ENCODE data around the gene CNGA3.
"Not testable (repeated sequence)": the region's sequence is repeated elsewhere in the genome, so short reads cannot be mapped to it uniquely, and the experiment has no call there.

DNA sequence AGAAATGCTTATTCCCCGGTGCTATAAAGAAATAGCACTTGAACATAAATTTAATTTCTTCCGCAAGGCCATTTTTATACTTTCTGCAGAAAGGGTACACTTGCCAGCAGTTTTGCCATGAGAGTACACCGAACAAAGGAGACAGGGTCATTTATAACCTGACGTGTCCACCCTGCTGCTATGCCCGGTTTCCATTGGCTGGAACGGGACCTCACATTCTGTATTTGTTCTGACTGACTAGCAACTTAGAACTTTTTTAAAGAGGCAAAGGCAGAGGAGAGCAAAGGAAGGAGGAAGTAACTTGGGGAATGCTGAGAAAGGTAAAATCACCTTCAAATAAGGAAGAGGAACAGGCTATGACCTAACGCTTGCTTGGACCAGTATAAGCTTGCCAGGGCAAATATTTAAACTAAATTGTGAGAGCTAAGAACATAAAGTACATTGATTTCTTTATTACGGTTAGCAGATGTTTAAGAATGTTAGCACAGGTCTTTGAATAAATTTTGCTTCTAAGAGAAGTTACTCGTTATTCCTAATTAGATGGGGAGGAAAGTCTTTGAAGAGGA is 39.0 kb upstream of the CNGA3 start:
- TF ChIP-seq, protein P1, sequence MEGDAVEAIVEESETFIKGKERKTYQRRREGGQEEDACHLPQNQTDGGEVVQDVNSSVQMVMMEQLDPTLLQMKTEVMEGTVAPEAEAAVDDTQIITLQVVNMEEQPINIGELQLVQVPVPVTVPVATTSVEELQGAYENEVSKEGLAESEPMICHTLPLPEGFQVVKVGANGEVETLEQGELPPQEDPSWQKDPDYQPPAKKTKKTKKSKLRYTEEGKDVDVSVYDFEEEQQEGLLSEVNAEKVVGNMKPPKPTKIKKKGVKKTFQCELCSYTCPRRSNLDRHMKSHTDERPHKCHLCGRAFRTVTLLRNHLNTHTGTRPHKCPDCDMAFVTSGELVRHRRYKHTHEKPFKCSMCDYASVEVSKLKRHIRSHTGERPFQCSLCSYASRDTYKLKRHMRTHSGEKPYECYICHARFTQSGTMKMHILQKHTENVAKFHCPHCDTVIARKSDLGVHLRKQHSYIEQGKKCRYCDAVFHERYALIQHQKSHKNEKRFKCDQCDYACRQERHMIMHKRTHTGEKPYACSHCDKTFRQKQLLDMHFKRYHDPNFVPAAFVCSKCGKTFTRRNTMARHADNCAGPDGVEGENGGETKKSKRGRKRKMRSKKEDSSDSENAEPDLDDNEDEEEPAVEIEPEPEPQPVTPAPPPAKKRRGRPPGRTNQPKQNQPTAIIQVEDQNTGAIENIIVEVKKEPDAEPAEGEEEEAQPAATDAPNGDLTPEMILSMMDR (IDR thresholded peaks at IDR 0.05): not testable (repeated sequence)
- TF ChIP-seq POLR2A (IDR thresholded peaks at IDR 0.05): not testable (repeated sequence)
